OCI-LY3 (cell line): Measurements from ENCODE around the gene LEUTX.
"Not testable (repeated sequence)": the region's sequence is repeated elsewhere in the genome, so short reads cannot be mapped to it uniquely, and the experiment has no call there.

ENCODE experiments used
- H2AFZ ChIP-seq: fragments of 200-600, 300-600 bp; shearing (Covaris generic); 2 replicates; pipeline ENCODE4 v1.6.0; 2014; ENCODE audit warnings: antibody characterized with exemption, low read depth, low read length
- H3K27ac ChIP-seq: fragments of 200-600, 300-600 bp; sonication (generic); 2 replicates; pipeline ENCODE4 v1.5.1; 2014; ENCODE audit warnings: mild to moderate bottlenecking, low read length, moderate library complexity, mixed read lengths
- H3K27me3 ChIP-seq: fragments of 200-600, 300-600 bp; sonication (generic); 2 replicates; pipeline ENCODE4 v1.6.1; 2014; ENCODE audit warnings: low read depth, low read length, mixed read lengths
- H3K36me3 ChIP-seq: fragments of 200-600, 300-600 bp; sonication (generic); replicated peaks from 2 replicates; pipeline ENCODE3; 2014; ENCODE audit warnings: low read depth, low read length, mixed read lengths
- H3K4me1 ChIP-seq: fragments of 300-600, 200-600 bp; sonication (generic); 2 replicates; pipeline ENCODE4 v1.6.1; 2014; ENCODE audit warnings: low read length, mixed read lengths
- H3K4me2 ChIP-seq: fragments of 200-600, 300-600 bp; sonication (generic); 2 replicates; pipeline ENCODE4 v1.6.1; 2014; ENCODE audit warnings: low read length, mixed read lengths
- H3K4me3 ChIP-seq: fragments of 300-600, 200-600 bp; sonication (generic); 2 replicates; pipeline ENCODE4 v1.5.1; 2014; ENCODE audit warnings: antibody characterized with exemption, mild to moderate bottlenecking, low read length, moderate library complexity
- H3K79me2 ChIP-seq: fragments of 300-600, 200-600 bp; shearing (Covaris generic); 2 replicates; pipeline ENCODE4 v1.6.1; 2014; ENCODE audit warnings: mild to moderate bottlenecking, low read length, mixed read lengths
- H3K9ac ChIP-seq: fragments of 300-600, 200-600 bp; shearing (Covaris generic); 2 replicates; pipeline ENCODE4 v1.6.0; 2014; ENCODE audit warnings: mild to moderate bottlenecking, low read length, moderate library complexity
- H3K9me3 ChIP-seq: fragments of 200-600, 300-600 bp; shearing (Covaris generic); 2 replicates; pipeline ENCODE4 v1.6.1; 2014; ENCODE audit warnings: low read length, mixed read lengths; ENCODE audit not compliant: insufficient read depth
- H4K20me1 ChIP-seq: fragments of 200-600, 300-600 bp; sonication (generic); 2 replicates; pipeline ENCODE4 v1.6.1; 2016; ENCODE audit warnings: low read length, mixed read lengths; ENCODE audit not compliant: insufficient read depth
- CTCF ChIP-seq: fragments of 200-600, 300-600 bp; sonication (generic); IDR thresholded peaks from 2 replicates; pipeline ENCODE4 v1.5.1; 2014; ENCODE audit warnings: antibody characterized with exemption, low read length, low read depth
- EZH2phosphoT487 ChIP-seq: fragments of 200-600 bp; shearing (Covaris generic); IDR thresholded peaks from 2 replicates; pipeline ENCODE4 v1.6.1; 2018; ENCODE audit warnings: antibody characterized with exemption, mixed run types, low read depth

The LEUTX gene

GRCh38 chr19:39759457-39760184 lies 19.0 kb upstream of the LEUTX start:
- Histone ChIP-seq H3K4me3 (no peak overlapping the region), H3K36me3 (no peaks in the 10 kb centered on the region), H3K4me2 (no peak overlapping the region), H3K9ac (no peak overlapping the region), H3K27me3 (peaks cover 75% of the 10 kb centered on the region), H3K27ac (no peak overlapping the region), H3K4me1 (no peaks in the 10 kb centered on the region), H2AFZ (no peak overlapping the region), H4K20me1 (no peaks in the 10 kb centered on the region; the same call in 1 of the 2 replicates), H3K9me3 (no peaks in the 10 kb centered on the region), H3K79me2 (no peaks in the 10 kb centered on the region)
- TF ChIP-seq EZH2phosphoT487 (no peak), CTCF (no peak)

- H2AFZ ChIP-seq, H4K20me1 ChIP-seq, H3K9me3 ChIP-seq, H3K4me1 ChIP-seq, H3K9ac ChIP-seq, H3K4me3 ChIP-seq, H3K4me2 ChIP-seq, H3K36me3 ChIP-seq, H3K27ac ChIP-seq, H3K79me2 ChIP-seq: not testable (repeated sequence)
- peaks cover 61% of the 10 kb centered on the region for H3K27me3 ChIP-seq
Observed at GRCh38 chr19:39761851-39762250, 16.8 kb upstream of the LEUTX start.

- Histone ChIP-seq H3K79me2 (no peaks in the 10 kb centered on the region), H3K4me2 (no peak overlapping the region), H3K4me3 (no peak overlapping the region)
Observed at GRCh38 chr19:39765091-39766076, 13.3 kb upstream of the LEUTX start.

GRCh38 chr19:39768334-39768733 lies 10.3 kb upstream of the LEUTX start:
- Histone ChIP-seq H3K9me3 (no peaks in the 10 kb centered on the region), H2AFZ (no peak overlapping the region), H4K20me1 (no peaks in the 10 kb centered on the region), H3K27ac (no peak overlapping the region), H3K4me3 (no peak overlapping the region), H3K27me3 (peaks cover 39% of the 10 kb centered on the region), H3K79me2 (no peaks in the 10 kb centered on the region), H3K9ac (no peak overlapping the region), H3K4me2 (no peak overlapping the region), H3K36me3 (no peaks in the 10 kb centered on the region), H3K4me1 (no peaks in the 10 kb centered on the region)
- TF ChIP-seq EZH2phosphoT487 (no peak), CTCF (no peak)

More at GRCh38 chr19:39765091-39766076, 13.3 kb upstream of the LEUTX start:
- Histone ChIP-seq H3K4me1 (no peaks in the 10 kb centered on the region), H2AFZ (no peak overlapping the region), H3K36me3 (no peaks in the 10 kb centered on the region), H4K20me1 (no peaks in the 10 kb centered on the region), H3K27ac (no peak overlapping the region), H3K27me3 (peaks cover 39% of the 10 kb centered on the region), H3K9ac (no peak overlapping the region), H3K9me3 (no peaks in the 10 kb centered on the region)
- TF ChIP-seq EZH2phosphoT487 (no peak), CTCF (peak; percentile 40)
